ENCODE results near the gene LXN.
A peak's percentile ranks its signal among the peaks of the same experiment; 100 is the strongest.

Gene LXN

GRCh38 chr3:158666416-158666815 is 6.0 kb downstream of the LXN start:
- no peak for DNase-seq

- no peak for DNase-seq
Observed at GRCh38 chr3:158663832-158664231, 8.6 kb downstream of the LXN start.

GRCh38 chr3:158663246-158663645 is 9.2 kb downstream of the LXN start:
- DNase-seq: no peak

- DNase-seq: no peak
Observed at GRCh38 chr3:158660711-158661110, 11.7 kb downstream of the LXN start.

- peak; percentile 54 for DNase-seq
Observed at GRCh38 chr3:158659454-158660237, 12.8 kb downstream of the LXN start.

GRCh38 chr3:158658889-158659288 is 13.6 kb downstream of the LXN start:
- DNase-seq: no peak

GRCh38 chr3:158652463-158652862 is 20.0 kb downstream of the LXN start:
- no peak for DNase-seq

GRCh38 chr3:158651192-158651591 is 21.3 kb downstream of the LXN start:
- DNase-seq: no peak

- DNase-seq: no peak
Observed at GRCh38 chr3:158649791-158650190, 22.7 kb downstream of the LXN start.

GRCh38 chr3:158644345-158644908 is 28.0 kb downstream of the LXN start, which contains the start of gene GFM1:
Gene GFM1, plus strand, starts transcription at chr3:158644527. Its CDS starts 108 bp downstream, at chr3:158644635.
- peak; percentile 93 for DNase-seq

GRCh38 chr3:158642474-158643210 is 29.8 kb downstream of the LXN start:
- DNase-seq: no peak

GRCh38 chr3:158642005-158642404 is 30.4 kb downstream of the LXN start:
- DNase-seq: no peak

- DNase-seq: no peak
Observed at GRCh38 chr3:158640646-158641045, 31.8 kb downstream of the LXN start.

GRCh38 chr3:158631981-158632380 is 40.5 kb downstream of the LXN start:
- no peak for DNase-seq

GRCh38 chr3:158625881-158626280 is 46.6 kb downstream of the LXN start:
- DNase-seq: no peak

GRCh38 chr3:158617982-158618875 is 54.2 kb downstream of the LXN start:
- DNase-seq: no peak
